ENCODE data around the gene FAM131A. TPM values are rescaled to one million over a fixed set of nuclear protein-coding genes. Genes with fewer than 3 reads are reported as not detected.

The FAM131A gene
- polyA plus RNA-seq, 1 donor from 2014 or later, result 141 TPM

DNA sequence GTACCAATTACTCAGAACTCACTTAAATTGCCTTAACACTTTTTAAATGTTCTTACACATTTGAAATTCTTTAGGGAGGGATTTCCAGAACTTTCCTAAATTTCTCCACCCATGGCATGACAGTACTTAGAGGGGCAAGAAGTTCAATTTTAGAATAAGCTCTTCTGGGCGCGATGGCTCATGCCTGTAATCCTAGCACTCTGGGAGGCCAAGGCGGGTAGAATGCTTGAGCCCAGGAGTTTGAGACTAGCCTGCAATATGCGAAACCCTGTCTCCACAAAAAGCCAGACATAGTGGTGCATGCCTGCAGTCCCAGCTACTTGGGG, 10.6 kb downstream of the FAM131A start:
- Histone ChIP-seq H3K27ac (ENCODE audit: low read length) (no peak overlapping the region), H3K4me3 (ENCODE audit: low read length) (no peak overlapping the region), H3K27me3 (ENCODE audit: insufficient read depth, low read depth, low read length) (no peaks in the 10 kb centered on the region), H4K20me1 (ENCODE audit: insufficient read depth) (no peaks in the 10 kb centered on the region), H3K9ac (ENCODE audit: low read length) (no peak overlapping the region), H3K9me3 (ENCODE audit: low read length) (no peaks in the 10 kb centered on the region), H3K9me2 (ENCODE audit: insufficient read depth, low read length) (no peaks in the 10 kb centered on the region), H3K79me2 (replicated peaks; ENCODE audit: insufficient read depth, low read length) (no peaks in the 10 kb centered on the region), H3F3A (ENCODE audit: insufficient read depth, low read length, poor library complexity, severe bottlenecking) (no peaks in the 10 kb centered on the region), H2AFZ (ENCODE audit: low read depth, low read length) (no peak overlapping the region), H3K4me2 (ENCODE audit: low read length) (no peak overlapping the region), H3K36me3 (ENCODE audit: insufficient read depth, low read length) (no peaks in the 10 kb centered on the region)
- no peak for TF ChIP-seq SMC3 (conservative IDR thresholded peaks at IDR 0.05; ENCODE audit: poor library complexity)

- H3K27ac ChIP-seq (ENCODE audit: low read length), result no peak overlapping the region
- no peaks in the 10 kb centered on the region for H3K79me2 ChIP-seq (replicated peaks; ENCODE audit: insufficient read depth, low read length)
Observed at GRCh38 chr3:184349563-184350470, 12.4 kb downstream of the FAM131A start.

GRCh38 chr3:184350618-184351017, 13.2 kb downstream of the FAM131A start:
- H3K9ac ChIP-seq (ENCODE audit: low read length), result no peak overlapping the region
- TF ChIP-seq RAD21 (conservative IDR thresholded peaks at IDR 0.05) (no peak), REST (IDR thresholded peaks at IDR 0.05; ENCODE audit: borderline replicate concordance) (no peak), POLR2AphosphoS5 (IDR thresholded peaks at IDR 0.05) (no peak), SMC3 (conservative IDR thresholded peaks at IDR 0.05; ENCODE audit: poor library complexity) (no peak), EZH2 (IDR thresholded peaks at IDR 0.05; ENCODE audit: borderline replicate concordance, insufficient read depth, low read length, poor library complexity, severe bottlenecking) (no peak)
- TF ChIP-seq, protein P1, sequence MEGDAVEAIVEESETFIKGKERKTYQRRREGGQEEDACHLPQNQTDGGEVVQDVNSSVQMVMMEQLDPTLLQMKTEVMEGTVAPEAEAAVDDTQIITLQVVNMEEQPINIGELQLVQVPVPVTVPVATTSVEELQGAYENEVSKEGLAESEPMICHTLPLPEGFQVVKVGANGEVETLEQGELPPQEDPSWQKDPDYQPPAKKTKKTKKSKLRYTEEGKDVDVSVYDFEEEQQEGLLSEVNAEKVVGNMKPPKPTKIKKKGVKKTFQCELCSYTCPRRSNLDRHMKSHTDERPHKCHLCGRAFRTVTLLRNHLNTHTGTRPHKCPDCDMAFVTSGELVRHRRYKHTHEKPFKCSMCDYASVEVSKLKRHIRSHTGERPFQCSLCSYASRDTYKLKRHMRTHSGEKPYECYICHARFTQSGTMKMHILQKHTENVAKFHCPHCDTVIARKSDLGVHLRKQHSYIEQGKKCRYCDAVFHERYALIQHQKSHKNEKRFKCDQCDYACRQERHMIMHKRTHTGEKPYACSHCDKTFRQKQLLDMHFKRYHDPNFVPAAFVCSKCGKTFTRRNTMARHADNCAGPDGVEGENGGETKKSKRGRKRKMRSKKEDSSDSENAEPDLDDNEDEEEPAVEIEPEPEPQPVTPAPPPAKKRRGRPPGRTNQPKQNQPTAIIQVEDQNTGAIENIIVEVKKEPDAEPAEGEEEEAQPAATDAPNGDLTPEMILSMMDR (IDR thresholded peaks at IDR 0.05; ENCODE audit: poor library complexity, severe bottlenecking), result no peak

More at GRCh38 chr3:184349563-184350470, 12.4 kb downstream of the FAM131A start:
- Histone ChIP-seq H2AFZ (ENCODE audit: low read depth, low read length) (no peak overlapping the region), H3K36me3 (ENCODE audit: insufficient read depth, low read length) (no peaks in the 10 kb centered on the region), H4K20me1 (ENCODE audit: insufficient read depth) (no peaks in the 10 kb centered on the region), H3K4me3 (ENCODE audit: low read length) (no peak overlapping the region), H3K9me2 (ENCODE audit: insufficient read depth, low read length) (no peaks in the 10 kb centered on the region), H3K4me2 (ENCODE audit: low read length) (no peak overlapping the region), H3K9ac (ENCODE audit: low read length) (no peak overlapping the region), H3K9me3 (ENCODE audit: low read length) (no peaks in the 10 kb centered on the region), H3K27me3 (ENCODE audit: insufficient read depth, low read depth, low read length) (no peaks in the 10 kb centered on the region), H3F3A (ENCODE audit: insufficient read depth, low read length, poor library complexity, severe bottlenecking) (no peaks in the 10 kb centered on the region)
- TF ChIP-seq RAD21 (conservative IDR thresholded peaks at IDR 0.05) (no peak), REST (IDR thresholded peaks at IDR 0.05; ENCODE audit: borderline replicate concordance) (no peak), EP300 (conservative IDR thresholded peaks at IDR 0.05; ENCODE audit: poor library complexity, severe bottlenecking) (no peak), EZH2 (IDR thresholded peaks at IDR 0.05; ENCODE audit: borderline replicate concordance, insufficient read depth, low read length, poor library complexity, severe bottlenecking) (no peak), MXI1 (conservative IDR thresholded peaks at IDR 0.05; ENCODE audit: poor library complexity, severe bottlenecking) (no peak), POLR2AphosphoS5 (IDR thresholded peaks at IDR 0.05) (no peak), SMC3 (conservative IDR thresholded peaks at IDR 0.05; ENCODE audit: poor library complexity) (no peak)

More at GRCh38 chr3:184350618-184351017, 13.2 kb downstream of the FAM131A start:
- Histone ChIP-seq H2AFZ (ENCODE audit: low read depth, low read length) (no peak overlapping the region), H3K36me3 (ENCODE audit: insufficient read depth, low read length) (no peaks in the 10 kb centered on the region), H3K4me3 (ENCODE audit: low read length) (no peak overlapping the region), H3F3A (ENCODE audit: insufficient read depth, low read length, poor library complexity, severe bottlenecking) (no peaks in the 10 kb centered on the region), H3K27ac (ENCODE audit: low read length) (no peak overlapping the region), H4K20me1 (ENCODE audit: insufficient read depth) (no peaks in the 10 kb centered on the region), H3K9me3 (ENCODE audit: low read length) (no peaks in the 10 kb centered on the region), H3K79me2 (replicated peaks; ENCODE audit: insufficient read depth, low read length) (no peaks in the 10 kb centered on the region), H3K9me2 (ENCODE audit: insufficient read depth, low read length) (no peaks in the 10 kb centered on the region), H3K27me3 (ENCODE audit: insufficient read depth, low read depth, low read length) (no peaks in the 10 kb centered on the region), H3K4me2 (ENCODE audit: low read length) (no peak overlapping the region)

All from neural cell (in vitro differentiated cells).